Ascending aorta (tissue), 2 donors: Measurements from ENCODE around the gene GPRC5B. TPM values are rescaled to one million over a fixed set of nuclear protein-coding genes. Genes with fewer than 3 reads are reported as not detected.

ENCODE experiments used
- DNase-seq, 2 donors: peaks; one replicate each; pipeline ENCODE4 v3.0.0-alpha.2; 2019; ENCODE audit warnings: low spot score in 2 of 2
- H3K27ac ChIP-seq, 2 donors: fragments of 200-600 bp; sonication (generic); one replicate each; pipeline ENCODE4 v1.5.1; 2016 to 2017; ENCODE audit warnings: mild to moderate bottlenecking in 1 of 2
- H3K27me3 ChIP-seq: fragments of 200-600 bp; sonication (generic); one replicate; pipeline ENCODE4 v1.5.1; 2017
- H3K36me3 ChIP-seq, 2 donors: fragments of 200-600 bp; sonication (generic); one replicate each; pipeline ENCODE4 v1.5.1; 2016
- H3K4me1 ChIP-seq, 2 donors: fragments of 200-600 bp; sonication (generic); one replicate each; pipeline ENCODE4 v1.5.1; 2016 to 2017; ENCODE audit warnings: mild to moderate bottlenecking in 1 of 2
- H3K4me3 ChIP-seq, 2 donors: fragments of 200-600 bp; sonication (generic); one replicate each; pipeline ENCODE4 v1.5.1; 2016 to 2017; ENCODE audit warnings: mild to moderate bottlenecking in 1 of 2
- H3K9me3 ChIP-seq, 2 donors: fragments of 200-600 bp; sonication (generic); one replicate each; pipeline ENCODE4 v1.5.1; 2016
- CTCF ChIP-seq, 3 experiments: fragments of 200-600 bp in 2 of 3; fragments of 450-650 bp in 1 of 3; sonication (generic) in 2 of 3; IDR thresholded peaks; one replicate each; pipeline ENCODE4 v1.5.1; 2016 to 2019; ENCODE audit warnings: antibody characterized with exemption in 3 of 3, mild to moderate bottlenecking in 1 of 3, moderate library complexity in 1 of 3
- intact Hi-C: fragments of 100-400 bp; cut with DNase I; formaldehyde crosslinking; loops from one replicate; pipeline ENCODE4 v1.15.1; 2023
- total RNA-seq: library from RNA; depleted of rRNA; stranded (reverse); fragments of >200 nt; gene quantifications from one replicate; pipeline ENCODE4 v1.1.0, GENCODE V29; 2016

GPRC5B gene
- total RNA-seq, 1 donor from 2014 or later = 15.6 TPM

- Histone ChIP-seq H3K36me3 (no peaks in the 10 kb centered on the region), H3K27ac (no peak overlapping the region), H3K4me1 (no peaks in the 10 kb centered on the region), H3K4me3 (no peak overlapping the region), H3K27me3 (no peaks in the 10 kb centered on the region), H3K9me3 (no peaks in the 10 kb centered on the region)
- TF ChIP-seq CTCF (IDR thresholded peaks at IDR 0.05) = no peak
- intact Hi-C loops = no loop called here
- DNase-seq = no peak
Measured at GRCh38 chr16:19844945-19845641, 39.6 kb downstream of the GPRC5B start.

- H3K27me3 ChIP-seq = no peaks in the 10 kb centered on the region
- no peak overlapping the region for H3K4me3 ChIP-seq
- no peaks in the 10 kb centered on the region for H3K9me3 ChIP-seq
- TF ChIP-seq CTCF (IDR thresholded peaks at IDR 0.05) = no peak
- H3K36me3 ChIP-seq = no peaks in the 10 kb centered on the region
- no peaks in the 10 kb centered on the region for H3K4me1 ChIP-seq
- intact Hi-C loops = no loop called here
- H3K27ac ChIP-seq = no peak overlapping the region
- no peak for DNase-seq
Measured at GRCh38 chr16:19843371-19843770, 41.3 kb downstream of the GPRC5B start.

GRCh38 chr16:19842426-19843157 is 42.1 kb downstream of the GPRC5B start:
- no peak overlapping the region for H3K27ac ChIP-seq
- no peaks in the 10 kb centered on the region for H3K27me3 ChIP-seq
- H3K36me3 ChIP-seq = no peaks in the 10 kb centered on the region
- DNase-seq = no peak
- H3K9me3 ChIP-seq = no peaks in the 10 kb centered on the region
- intact Hi-C loops = no loop called here
- no peaks in the 10 kb centered on the region for H3K4me1 ChIP-seq
- H3K4me3 ChIP-seq = no peak overlapping the region
- TF ChIP-seq CTCF (IDR thresholded peaks at IDR 0.05) = no peak

GRCh38 chr16:19841184-19841583 is 43.5 kb downstream of the GPRC5B start:
- H3K27ac ChIP-seq = no peak overlapping the region
- no peaks in the 10 kb centered on the region for H3K36me3 ChIP-seq
- intact Hi-C loops = no loop called here
- no peaks in the 10 kb centered on the region for H3K4me1 ChIP-seq
- no peak for TF ChIP-seq CTCF (IDR thresholded peaks at IDR 0.05)
- no peaks in the 10 kb centered on the region for H3K9me3 ChIP-seq
- H3K4me3 ChIP-seq = no peak overlapping the region
- no peak for DNase-seq
- no peaks in the 10 kb centered on the region for H3K27me3 ChIP-seq

GRCh38 chr16:19840524-19841110 is 44.0 kb downstream of the GPRC5B start:
- no peaks in the 10 kb centered on the region for H3K4me1 ChIP-seq
- no peak for DNase-seq
- H3K27me3 ChIP-seq = no peaks in the 10 kb centered on the region
- H3K9me3 ChIP-seq = no peaks in the 10 kb centered on the region
- H3K4me3 ChIP-seq = no peak overlapping the region
- H3K36me3 ChIP-seq = no peaks in the 10 kb centered on the region
- H3K27ac ChIP-seq = no peak overlapping the region
- intact Hi-C loops = no loop called here
- no peak for TF ChIP-seq CTCF (IDR thresholded peaks at IDR 0.05)
